Right lobe of liver (tissue), 6 donors: Measurements from ENCODE around the gene GRAP. TPM values are rescaled to one million over a fixed set of nuclear protein-coding genes. Genes with fewer than 3 reads are reported as not detected.
A peak's percentile ranks its signal among the peaks of the same experiment; 100 is the strongest.

Experiments used
- ATAC-seq, 4 donors: fragments of 200-7000 bp; cut with Tn5 transposase; one replicate each; pipeline ENCODE4 v1.9.1; 2020; ENCODE audit warnings: mild to moderate bottlenecking in 4 of 4, moderate library complexity in 4 of 4
- DNase-seq, 3 donors: peaks; one replicate each; pipeline ENCODE4 v3.0.0-alpha.2; 2020
- H3K27ac ChIP-seq, 3 donors: fragments of 200-600 bp; one replicate each; pipeline ENCODE4 v1.8.0; 2022
- H3K27me3 ChIP-seq, 2 donors: fragments of 200-600 bp; one replicate each; pipeline ENCODE4 v1.8.0; 2022
- H3K36me3 ChIP-seq, 4 donors: fragments of 200-600 bp; sonication (generic) in 1 of 4; one replicate each; pipeline versions ENCODE4 v1.5.1 to v1.8.0; 2017 to 2022; ENCODE audit warnings: control low read depth in 1 of 4
- H3K4me1 ChIP-seq, 4 donors: fragments of 200-600 bp; sonication (generic) in 1 of 4; one replicate each; pipeline versions ENCODE4 v1.5.1 to v1.8.0; 2017 to 2022; ENCODE audit warnings: control low read depth in 1 of 4
- H3K4me3 ChIP-seq, 3 donors: fragments of 200-600 bp; one replicate each; pipeline ENCODE4 v1.8.0; 2022
- H3K9me3 ChIP-seq, 4 donors: fragments of 200-600 bp; sonication (generic) in 1 of 4; one replicate each; pipeline versions ENCODE4 v1.5.1 to v1.8.0; 2017 to 2022; ENCODE audit warnings: control low read depth in 1 of 4
- POLR2A ChIP-seq: fragments of 450-650 bp; IDR thresholded peaks from one replicate; pipeline ENCODE4 v1.6.1; 2017; ENCODE audit warnings: antibody characterized with exemption, mild to moderate bottlenecking
- WGBS: methylation state at CpG from one replicate; pipeline ENCODE4 v1.1.6; 2018; ENCODE audit warnings: low coverage, low lambda C conversion rate; ENCODE audit not compliant: insufficient coverage; ENCODE audit errors: missing lambda C conversion rate; 5-methylcytosine and 5-hydroxymethylcytosine counted together
- intact Hi-C, 2 donors: fragments of 100-400 bp; cut with DNase I; formaldehyde crosslinking; loops; one replicate each; pipeline versions ENCODE4 v1.11.2 to v1.14.1; 2022
- total RNA-seq, 6 experiments: library from RNA; depleted of rRNA in 2 of 6; stranded (reverse); fragments of >200 nt in 2 of 6; fragmentation: NEBNext Ultra II Directional in 3 of 6; extraction: Animal tissue kit (Norgen Biotek cat#: 25700) in 3 of 6; gene quantifications; one replicate each; pipeline versions ENCODE4 v1.1.0 to v1.2.4, GENCODE V29; 2016 to 2023
- TF ChIP-seq, protein P1 (sequence below), 4 donors: fragments of 200-600 bp in 3 of 4; fragments of 450-650 bp in 1 of 4; IDR thresholded peaks; one replicate each; pipeline versions ENCODE4 v1.5.1 to v1.8.0; 2016 to 2022; ENCODE audit warnings: antibody characterized with exemption in 4 of 4, mild to moderate bottlenecking in 2 of 4
- donor health status: DM: no; HTN: yes; CAD: no.
- donor health status: DM: no; HTN: no; CAD: no.
- donor health status: DM: no; HTN: no; CAD: no.
- donor health status: DM: no; HTN: yes; CAD: no.
- donor health status: DM: no; HTN: yes; CAD: no.

Gene GRAP
- total RNA-seq, 6 experiments from 2014 or later = 2.6 to 6.1 (median 4.2) TPM

DNA sequence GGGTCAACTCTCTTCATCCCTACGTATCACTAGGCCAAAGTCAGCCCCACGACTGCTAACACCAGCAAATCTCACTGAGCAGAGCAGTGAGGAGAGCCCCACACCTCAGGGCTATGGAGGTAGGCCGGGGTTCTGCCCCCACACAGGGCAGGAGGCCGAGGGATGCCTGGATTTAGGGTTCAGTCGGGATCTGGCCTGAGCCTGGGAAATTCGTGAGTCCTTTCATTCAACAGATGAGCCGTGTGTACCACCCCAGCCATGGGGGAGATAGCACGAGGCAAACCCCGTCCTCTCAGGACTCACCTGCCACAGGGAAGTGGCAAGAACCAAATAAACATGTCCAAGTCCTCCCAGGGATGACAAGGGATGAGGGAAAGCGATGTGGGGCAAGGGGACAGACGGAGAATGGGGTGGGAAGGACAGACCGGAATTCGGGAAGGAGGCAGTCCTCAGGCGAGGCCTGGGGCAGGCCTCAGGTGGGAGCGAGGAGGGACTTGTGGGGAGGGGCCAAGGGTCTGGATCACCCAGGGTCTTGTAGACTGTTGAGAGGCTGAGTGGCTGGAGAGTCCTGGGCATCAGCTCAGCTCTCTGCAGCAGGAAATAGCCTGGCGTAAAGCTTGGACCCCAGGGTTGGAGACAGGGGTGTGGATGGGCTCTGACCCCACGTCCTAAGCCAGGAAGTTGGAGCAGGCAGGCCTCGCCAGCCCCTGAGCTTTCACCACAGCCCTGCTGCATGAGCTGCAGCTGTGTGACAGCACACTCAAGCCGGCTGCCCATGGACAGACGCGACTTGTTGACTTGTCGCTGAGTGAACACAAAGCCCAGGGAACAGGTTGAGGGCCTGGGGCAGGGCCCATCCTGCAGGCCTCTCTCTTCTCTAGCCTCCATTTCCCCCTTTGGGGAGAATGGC is 34.3 kb downstream of the GRAP start:
- intact Hi-C loops = no loop called here
- ATAC-seq = no peak

DNA sequence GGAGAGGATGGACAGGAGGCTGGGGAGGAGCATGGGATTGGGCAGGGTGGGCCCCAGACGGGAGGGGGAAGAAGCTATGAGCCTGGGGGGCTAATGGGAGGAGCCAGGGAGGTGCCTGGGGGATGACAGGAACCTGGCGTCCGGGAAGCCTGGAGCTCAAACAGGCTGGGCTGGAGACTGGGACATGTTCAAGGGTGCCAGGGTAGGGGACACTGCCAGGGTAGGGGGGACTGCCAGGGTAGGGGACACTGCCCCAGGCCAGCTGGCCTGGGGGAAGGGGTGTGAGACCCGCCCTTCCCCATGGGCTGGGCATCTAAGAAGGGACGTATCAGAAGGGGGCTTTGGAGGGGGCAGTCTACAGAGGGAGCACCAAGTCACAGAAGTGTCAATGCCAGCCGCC is 35.2 kb downstream of the GRAP start:
- TF ChIP-seq, protein P1, sequence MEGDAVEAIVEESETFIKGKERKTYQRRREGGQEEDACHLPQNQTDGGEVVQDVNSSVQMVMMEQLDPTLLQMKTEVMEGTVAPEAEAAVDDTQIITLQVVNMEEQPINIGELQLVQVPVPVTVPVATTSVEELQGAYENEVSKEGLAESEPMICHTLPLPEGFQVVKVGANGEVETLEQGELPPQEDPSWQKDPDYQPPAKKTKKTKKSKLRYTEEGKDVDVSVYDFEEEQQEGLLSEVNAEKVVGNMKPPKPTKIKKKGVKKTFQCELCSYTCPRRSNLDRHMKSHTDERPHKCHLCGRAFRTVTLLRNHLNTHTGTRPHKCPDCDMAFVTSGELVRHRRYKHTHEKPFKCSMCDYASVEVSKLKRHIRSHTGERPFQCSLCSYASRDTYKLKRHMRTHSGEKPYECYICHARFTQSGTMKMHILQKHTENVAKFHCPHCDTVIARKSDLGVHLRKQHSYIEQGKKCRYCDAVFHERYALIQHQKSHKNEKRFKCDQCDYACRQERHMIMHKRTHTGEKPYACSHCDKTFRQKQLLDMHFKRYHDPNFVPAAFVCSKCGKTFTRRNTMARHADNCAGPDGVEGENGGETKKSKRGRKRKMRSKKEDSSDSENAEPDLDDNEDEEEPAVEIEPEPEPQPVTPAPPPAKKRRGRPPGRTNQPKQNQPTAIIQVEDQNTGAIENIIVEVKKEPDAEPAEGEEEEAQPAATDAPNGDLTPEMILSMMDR (IDR thresholded peaks at IDR 0.05) = no peak
- no peak for TF ChIP-seq POLR2A
- no peak for DNase-seq
- no peak for ATAC-seq
- Histone ChIP-seq H3K27me3 (no peaks in the 10 kb centered on the region), H3K27ac (no peak overlapping the region), H3K4me3 (no peak overlapping the region), H3K36me3 (no peaks in the 10 kb centered on the region), H3K4me1 (peaks cover 0 to 3% (median under 1%) of the 10 kb centered on the region in 4 donors), H3K9me3 (no peaks in the 10 kb centered on the region)
- 100% methylated on average over 1 of the region's 6 CpGs for WGBS
- intact Hi-C loops = no loop called here

More for the DNA sequence above, 34.3 kb downstream of the GRAP start:
- no peak overlapping the region for H3K27ac ChIP-seq
- WGBS = 86% methylated on average over 9 of the region's 22 CpGs
- no peaks in the 10 kb centered on the region for H3K27me3 ChIP-seq
- no peaks in the 10 kb centered on the region for H3K9me3 ChIP-seq
- no peak for TF ChIP-seq POLR2A
- TF ChIP-seq, protein P1 (IDR thresholded peaks at IDR 0.05) = no peak
- H3K4me3 ChIP-seq = no peak overlapping the region
- no peaks in the 10 kb centered on the region for H3K4me1 ChIP-seq
- H3K36me3 ChIP-seq = no peaks in the 10 kb centered on the region
- peak in 1 of 3 donors; percentile 40 for DNase-seq

DNA sequence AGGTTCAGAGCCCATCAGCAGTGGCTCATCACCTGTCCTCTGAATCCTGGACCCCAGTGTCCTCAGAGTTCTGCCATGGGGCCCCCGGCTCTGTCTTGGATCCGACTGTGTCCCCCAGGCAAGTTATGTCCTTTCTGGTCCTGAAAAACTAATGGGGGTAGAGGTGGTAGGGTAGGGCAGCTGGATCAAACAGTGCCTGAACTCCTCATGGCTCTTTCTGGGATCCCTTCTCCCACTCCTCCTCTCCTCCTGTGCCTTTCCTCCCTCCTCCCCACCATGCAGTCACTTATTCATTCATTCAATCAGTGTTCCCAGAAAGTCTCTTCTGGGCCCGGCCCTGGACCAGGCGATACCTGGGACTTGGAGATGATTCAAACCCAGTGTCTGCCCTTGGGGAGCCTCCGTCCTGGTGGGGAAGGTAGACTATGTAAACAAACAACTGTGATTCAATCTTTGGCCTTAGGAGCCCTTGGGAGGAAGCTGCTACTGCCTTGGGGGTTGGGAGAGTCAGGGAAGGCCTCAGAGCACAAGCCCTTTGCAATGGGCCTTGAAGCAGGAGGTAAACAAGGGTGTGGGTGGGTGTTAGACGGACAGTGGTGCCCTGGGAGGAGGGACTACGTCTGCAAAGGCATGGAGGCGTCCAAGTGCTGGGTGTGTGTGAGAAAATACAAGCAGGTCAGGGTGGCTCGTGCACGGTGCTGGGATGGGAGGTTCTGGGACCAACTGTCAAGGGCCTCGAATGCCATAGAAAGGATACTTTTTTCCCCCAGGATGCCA is 35.8 kb downstream of the GRAP start:
- Histone ChIP-seq H3K27ac (no peak overlapping the region), H3K36me3 (no peaks in the 10 kb centered on the region), H3K4me1 (peaks cover 0 to 10% (median 4%) of the 10 kb centered on the region in 4 donors), H3K9me3 (no peaks in the 10 kb centered on the region), H3K27me3 (no peaks in the 10 kb centered on the region), H3K4me3 (no peak overlapping the region)
- intact Hi-C loops = no loop called here
- DNase-seq (no peak), ATAC-seq (peak in 1 of 4 donors; percentile 30)
- WGBS = 53% methylated on average over 7 of the region's 11 CpGs
- no peak for TF ChIP-seq POLR2A
- TF ChIP-seq, protein P1 (IDR thresholded peaks at IDR 0.05) = no peak

DNA sequence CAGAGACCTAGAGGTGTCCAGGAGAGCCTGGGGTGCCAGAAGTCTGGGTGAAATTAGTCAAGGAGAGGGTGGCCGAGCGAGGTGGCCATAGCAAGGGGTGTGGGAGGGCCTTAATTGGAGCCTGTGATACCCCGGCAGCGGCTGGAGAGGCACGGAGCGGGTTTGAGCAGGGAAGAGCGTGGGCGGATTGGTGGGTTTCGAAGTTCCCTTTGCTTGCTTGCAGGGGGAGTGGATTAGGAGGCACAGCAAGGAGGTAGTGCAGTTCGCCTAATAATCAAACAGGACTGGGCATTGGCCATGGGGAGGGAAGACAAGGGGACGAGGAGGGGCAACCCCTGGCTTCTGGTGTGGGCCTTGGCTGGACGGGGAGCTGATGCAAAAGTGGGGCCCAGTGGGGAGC is 36.8 kb downstream of the GRAP start:
- TF ChIP-seq, protein P1 (IDR thresholded peaks at IDR 0.05) = no peak
- no peak for TF ChIP-seq POLR2A
- Histone ChIP-seq H3K4me3 (no peak overlapping the region), H3K9me3 (no peaks in the 10 kb centered on the region), H3K27ac (no peak overlapping the region), H3K4me1 (peaks cover 0 to 20% (median 9%) of the 10 kb centered on the region in 4 donors), H3K36me3 (no peaks in the 10 kb centered on the region), H3K27me3 (no peaks in the 10 kb centered on the region)
- DNase-seq = no peak
- 98% methylated on average over 5 of the region's 12 CpGs for WGBS
- intact Hi-C loops = no loop called here
- ATAC-seq = no peak
